ENCODE results near the gene SDSL.

SDSL gene

DNA sequence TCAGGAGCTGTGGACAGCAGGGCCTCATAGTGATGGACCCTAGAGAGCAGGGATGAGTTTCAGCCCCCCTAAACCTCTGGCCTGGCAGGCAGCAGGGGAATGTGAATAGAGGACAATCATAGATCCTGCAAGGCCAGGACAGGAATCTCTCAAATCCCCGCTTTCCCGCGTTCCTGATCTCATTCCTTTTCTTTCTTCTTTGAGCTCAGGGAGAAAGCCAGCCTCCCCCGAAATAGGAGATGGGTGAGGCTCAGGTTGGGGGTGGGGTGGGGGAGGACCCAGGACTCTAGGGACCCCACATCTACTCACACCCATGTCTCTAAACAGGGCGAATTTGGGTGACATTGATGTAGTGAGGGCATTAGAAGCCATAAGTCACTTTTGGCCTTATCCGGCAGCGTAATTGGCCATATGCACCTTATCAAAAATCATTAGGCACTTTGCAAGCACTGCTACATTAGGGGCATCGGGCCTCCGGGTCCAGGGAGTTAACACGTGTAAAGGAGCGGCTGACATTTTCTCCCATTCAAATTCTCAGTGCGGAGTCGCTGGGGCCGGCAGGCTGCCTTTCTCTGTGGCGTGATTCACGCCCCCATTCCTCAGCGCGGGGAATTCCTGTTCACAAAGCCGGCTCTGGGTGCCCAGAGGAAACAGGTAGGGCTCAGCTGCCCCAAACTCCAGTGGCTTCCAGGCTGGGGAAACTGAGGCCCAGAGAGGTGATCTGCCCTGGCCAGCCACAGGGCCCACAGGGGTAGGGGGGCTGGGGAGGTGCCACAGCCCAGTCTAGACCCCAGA, 48.0 kb downstream of the SDSL start:
- no peak for DNase-seq

DNA sequence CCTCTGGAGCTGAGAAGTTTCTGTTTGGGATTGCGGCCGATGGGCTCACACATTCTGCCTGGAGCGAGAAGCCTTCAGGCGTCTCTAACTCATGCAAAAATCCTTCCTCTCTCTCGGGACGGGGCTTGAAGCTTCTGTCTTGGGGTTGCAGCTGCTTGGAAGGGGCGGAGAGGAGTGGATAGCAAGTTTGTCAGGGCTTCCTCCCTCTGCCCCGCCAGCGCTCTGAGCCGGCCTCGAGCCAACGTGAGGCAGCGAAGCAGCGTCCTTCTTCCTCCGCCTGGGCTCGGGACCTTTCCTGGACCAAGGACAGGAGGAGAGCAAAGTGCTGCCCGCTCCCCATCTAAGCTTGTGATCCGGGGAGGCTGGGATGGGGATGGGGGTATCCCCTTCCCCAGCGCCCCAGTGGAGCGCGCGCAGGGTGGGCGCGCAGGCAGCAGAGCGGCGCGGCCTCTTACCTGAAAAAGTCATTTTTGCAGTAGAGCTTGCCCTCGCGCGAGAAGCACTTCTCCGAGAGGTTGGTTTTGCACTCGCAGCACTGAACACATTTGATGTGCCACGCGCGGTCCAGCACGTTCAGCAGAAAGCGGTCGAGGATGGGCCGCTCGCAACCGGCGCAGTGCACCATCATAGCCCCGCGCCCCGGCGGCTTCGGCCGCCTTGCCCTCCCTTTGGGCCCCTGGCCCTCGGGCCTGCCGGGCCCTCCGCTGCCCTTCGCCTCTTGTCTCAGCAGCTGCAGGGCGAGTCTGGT, 48.9 kb downstream of the SDSL start:
- no peak for DNase-seq

DNA sequence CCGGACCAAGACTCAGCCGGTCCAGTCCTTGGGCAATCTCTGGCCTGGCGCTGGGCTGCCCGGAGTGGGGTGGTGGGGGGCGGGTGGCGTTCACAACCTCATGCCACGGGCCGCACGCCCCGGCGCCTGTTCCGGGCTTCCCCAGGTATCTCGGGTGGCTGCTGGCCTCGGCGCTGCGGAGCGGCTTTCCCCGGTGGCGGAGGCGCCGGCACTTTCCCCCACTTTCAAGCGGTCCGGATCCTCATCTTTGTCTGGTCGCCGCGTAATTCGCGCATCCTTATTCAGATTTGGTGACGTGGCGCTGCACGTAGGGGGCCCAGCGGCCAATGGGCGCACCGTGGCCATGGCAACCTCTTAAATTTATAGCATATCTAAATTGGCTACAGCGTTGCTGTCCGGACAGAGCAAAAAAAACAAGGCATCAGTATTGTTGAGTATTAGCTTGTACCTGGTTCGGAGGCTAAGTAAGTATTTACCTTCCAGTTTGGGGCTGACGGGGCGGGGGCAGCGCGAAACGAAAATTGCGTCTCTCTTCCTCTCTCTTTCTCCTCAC, 49.5 kb downstream of the SDSL start, which contains the start of gene LHX5:
Gene LHX5 (minus strand): TSS at position 253 of the 553 bp plus-strand sequence. CDS start 373 bp downstream, outside the sequence.
- DNase-seq, result no peak

DNA sequence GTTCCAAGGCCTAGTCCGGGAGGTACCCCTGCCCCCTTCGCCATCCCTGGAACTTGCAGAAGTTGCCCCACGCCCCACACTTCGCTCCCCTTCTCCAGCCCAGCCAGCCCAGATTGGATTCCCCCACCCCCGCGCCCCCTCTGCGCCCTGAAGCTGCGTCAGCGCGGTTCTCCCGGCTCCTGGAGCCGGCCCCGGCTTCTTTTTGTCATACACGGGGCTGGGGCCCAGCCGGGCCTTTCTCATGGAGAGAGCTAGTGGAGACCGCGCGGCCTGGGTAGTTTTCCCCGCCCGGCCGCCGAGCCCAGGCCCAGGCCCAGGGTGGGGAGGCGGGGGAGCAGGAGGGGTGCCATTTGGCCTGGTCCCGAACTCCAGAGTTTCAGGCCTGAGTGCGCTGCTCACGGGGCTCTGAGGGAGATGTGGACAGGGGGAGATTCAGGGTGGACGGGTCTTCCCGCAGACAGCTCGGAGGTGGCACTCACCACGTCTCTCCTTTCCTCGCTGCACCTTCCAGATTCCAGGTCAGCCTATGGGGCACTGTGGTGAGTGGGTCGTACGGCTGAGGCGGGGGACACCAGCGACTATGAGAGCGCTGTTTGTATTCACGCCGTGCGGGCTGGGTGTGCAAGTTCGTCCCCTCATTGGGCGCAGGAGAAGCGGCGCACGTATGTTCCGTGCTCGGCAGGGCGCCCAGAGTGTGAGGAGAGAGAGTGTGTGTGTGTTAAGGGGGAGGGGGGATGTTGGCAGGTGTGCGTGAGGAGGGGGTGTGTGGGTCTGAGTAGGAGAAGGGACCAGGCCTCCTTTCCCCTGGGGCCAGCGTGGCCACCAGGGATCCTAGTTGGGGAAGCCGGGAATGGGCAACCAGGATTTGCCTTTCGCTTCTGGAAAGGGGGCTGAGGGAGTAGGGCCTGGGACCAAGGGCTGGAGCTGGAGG, 50.3 kb downstream of the SDSL start:
- no peak for DNase-seq

DNA sequence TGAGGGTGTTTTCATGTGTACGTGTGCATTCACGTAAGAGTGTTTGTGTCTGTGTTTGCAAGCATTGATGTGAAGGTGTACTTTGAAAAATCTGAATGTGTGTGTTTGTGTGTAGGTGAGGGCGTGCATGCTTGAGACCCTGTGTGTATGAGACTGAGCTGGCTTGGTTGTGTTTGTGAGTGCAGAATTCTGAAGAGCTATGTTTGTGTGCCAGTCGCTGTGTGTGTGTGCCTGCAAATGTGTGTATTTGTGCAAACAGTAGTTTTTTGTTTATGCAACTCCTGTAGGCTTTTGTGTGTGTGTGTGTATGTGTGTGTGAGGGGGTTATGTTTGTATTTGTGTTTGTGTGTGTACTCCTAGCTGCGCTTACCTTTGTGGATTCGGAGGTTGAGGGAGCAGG, 51.2 kb downstream of the SDSL start:
- no peak for DNase-seq

DNA sequence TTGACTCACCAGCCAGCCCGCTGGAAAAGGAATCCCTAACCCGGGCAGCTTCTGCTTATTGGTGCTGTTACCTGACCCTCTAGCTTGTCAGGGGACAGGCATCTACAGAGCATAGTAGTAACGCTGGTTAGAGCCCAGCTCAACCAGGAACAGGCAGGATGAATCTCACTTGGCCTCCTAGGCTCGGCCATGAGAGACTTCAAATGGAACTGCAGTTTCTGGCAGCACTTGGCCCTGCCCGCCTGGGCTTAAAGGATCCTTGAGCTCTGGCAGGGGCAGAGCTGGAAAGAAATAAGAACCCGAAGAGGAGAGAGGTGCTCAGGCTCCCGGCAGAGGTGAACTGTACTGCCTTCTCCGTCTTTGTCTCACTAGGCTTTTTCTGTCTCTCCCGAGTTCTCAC, 51.8 kb downstream of the SDSL start:
- no peak for DNase-seq

DNA sequence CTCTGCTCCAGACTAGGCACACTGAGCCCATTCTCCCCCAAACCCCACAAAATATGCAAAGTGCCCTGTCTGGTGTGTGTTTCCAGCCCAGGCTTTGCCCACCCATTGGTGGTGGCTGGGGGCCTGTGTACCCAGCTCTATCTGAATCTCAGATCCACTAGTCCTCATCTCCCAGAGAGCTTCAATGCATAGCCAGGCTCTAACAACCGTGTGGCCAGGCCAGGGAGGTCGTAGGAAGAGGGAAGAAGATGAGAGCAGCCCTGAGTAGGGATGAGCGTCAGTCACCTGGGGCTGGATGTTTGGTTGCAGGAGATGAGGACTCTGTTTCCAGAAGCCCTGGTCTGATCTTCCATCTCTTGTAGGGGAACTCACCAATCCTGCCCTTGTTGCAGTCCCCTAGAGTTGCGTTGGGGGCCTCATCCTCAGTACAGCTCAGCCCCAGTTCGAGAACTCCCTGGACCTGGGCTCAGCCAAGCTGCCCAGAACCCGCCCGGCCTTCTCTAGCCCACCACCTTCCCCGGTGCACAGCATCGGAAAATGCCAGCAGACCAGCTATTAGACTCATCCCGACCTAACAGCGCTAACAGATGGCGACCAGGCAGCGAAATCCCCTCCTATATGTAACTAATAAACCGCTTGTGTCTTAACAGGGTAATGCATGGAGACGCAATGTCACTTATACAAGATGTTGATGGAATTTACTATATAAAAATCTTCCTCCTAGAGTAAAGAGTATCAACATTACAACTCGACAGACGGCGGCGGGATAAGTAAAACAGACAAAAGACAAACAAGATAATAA, 52.7 kb downstream of the SDSL start:
- DNase-seq, result no peak

DNA sequence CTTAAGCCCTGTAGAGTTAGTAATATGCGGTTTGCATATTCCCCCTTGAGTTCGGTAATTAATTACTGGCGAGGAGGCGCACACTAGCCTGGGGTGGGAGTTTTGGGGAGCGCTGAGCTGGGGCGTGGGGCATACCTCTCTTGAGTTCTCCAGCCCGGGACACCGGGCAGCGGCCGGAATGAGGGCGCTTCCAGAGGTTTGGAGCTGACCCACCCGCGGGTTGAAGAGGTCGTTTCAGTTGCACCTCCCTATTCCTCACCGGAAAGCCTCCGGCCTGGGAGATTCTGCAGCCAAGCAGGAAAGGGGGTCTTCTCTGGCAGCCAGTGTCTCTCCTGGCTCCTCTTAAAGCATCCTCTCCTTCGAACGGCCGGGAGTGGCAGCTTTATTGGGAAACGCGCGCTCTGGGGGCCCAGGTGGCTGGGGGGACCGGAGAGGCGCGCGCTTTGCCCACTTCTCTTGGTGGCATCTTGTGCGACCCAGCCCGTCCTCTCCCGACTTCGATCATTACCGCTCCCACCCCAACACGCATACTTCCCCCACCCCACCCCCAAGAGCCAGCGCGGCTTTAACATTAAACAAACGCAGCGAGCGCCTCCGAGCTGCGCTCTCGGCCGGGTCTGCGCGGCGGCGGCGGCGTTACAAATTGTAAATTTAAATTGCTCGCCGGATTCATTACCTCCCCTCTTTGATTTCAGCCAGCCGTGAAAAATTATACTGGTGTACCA, 53.4 kb downstream of the SDSL start:
- no peak for DNase-seq

DNA sequence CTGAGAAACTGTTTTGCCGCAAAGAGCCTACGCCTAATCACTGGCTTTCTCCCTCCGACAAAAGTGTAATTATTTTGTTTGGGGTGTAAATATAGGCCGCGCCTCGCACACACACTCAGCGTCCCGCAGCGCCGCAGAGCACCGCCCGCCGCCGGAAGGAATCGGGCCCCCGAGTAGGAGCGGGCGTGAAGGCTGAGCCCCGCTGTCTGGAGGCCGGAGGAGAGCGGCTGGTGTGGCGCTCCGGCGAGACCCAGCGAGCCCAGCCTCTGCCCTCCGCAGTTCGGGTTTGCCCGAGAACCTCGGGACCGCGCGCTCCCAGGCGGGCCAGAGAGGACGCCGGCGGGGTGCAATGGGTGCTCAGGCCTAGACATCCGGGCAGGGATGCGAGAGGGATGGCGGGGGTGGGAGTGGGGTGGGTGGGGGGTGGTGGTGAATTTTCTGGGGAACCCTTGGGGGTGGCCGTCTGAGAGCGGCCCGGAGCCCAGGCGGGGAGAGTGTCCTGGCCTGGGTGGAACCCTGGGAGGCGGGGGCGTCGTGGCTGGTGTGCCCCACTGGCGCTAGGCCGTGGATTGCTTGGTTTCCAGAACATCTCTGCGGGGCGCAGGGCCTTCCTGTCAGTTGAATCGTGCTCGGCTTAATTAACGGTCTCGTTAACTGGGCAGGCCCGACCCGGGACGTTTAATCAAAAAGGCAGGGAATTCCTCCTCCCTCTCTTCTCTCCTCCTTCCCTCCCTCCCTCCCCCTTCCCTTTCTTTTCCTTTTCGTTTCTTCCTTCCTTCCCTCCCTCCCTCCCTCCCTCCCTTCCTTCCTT, 54.2 kb downstream of the SDSL start:
- no peak for DNase-seq

DNA sequence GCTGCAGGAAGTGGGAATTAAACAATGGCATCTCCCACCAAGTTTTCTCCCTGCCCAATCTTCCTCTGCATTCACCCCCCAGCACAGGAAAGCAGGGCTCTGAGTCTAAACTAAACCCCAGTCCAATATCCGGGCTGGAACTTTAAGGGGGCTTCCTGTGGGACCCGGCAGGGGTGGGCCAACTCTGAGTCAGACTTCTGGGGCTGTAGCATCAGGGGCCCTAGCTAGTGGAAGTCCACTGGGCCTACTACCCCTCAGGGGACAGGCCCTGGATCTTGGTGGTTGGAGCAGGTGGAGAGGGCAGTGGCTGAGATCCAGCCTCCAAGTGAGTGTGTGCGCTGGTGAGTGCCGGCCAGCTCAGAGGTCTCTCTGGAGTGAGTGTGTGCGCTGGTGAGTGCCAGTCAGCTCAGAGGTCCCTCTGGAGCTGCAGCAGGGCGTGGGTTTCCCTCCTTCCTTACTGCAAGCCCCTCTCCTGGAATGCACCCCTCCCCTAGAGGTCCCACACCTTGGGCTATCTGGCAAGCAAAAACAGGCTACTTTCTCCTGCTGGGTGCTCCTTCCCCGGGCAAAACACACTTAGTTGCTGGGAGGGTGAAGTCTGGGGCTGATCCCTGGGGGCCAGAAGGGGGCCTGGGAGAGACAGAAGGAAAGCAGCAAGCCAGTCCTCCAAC, 55.1 kb downstream of the SDSL start:
- no peak for DNase-seq

DNA sequence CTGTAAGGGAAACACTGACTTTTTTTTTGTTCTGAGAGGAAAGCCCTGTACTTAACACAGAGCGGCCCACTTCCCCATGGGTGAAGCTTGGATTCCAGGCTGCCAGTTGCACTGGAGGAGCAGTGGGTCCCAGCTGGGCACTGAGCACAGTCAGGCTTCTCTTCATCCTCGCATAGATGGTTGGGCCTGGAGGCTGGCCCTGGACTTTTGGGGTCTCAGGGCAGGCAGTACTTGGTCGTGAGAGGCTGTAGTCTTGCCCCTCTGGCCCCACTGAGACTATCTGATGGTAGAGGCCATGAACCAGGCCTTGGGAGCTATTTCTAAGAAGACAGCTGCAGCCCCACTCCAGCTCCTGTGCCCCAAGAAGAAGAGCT, 55.6 kb downstream of the SDSL start:
- no peak for DNase-seq

DNA sequence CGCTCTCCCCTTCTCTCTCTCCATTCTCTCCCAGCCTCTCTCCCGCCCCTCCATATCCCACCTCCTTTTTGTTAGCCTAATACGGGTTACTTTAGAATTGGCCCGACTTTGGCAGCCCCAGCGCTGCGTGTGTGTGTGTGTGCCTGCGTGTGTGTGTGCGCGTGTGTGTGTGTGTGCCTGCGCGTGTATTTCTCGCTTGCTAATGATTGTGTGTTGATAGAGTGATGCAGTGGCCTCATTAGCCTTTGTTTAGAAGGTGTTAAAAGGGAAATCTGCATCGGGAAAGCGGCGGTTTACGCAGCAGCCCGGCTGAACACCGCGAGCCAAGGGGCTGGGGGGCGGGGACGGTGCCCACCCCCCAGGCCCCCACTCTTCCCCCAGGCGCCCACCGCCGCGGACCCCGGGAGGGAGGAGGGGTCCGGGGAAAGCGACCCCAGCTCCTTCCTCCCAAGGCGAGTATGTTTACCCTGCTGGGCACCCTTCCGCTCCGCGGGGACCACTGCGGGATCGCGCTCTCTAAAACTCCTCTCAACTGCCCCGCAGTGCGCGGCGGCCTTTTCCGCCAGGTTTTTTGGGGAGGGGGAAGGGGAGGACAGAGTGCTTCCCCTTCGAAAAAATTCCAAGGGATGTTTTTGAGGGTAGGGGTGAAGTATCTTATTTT, 56.3 kb downstream of the SDSL start:
- DNase-seq, result no peak

DNA sequence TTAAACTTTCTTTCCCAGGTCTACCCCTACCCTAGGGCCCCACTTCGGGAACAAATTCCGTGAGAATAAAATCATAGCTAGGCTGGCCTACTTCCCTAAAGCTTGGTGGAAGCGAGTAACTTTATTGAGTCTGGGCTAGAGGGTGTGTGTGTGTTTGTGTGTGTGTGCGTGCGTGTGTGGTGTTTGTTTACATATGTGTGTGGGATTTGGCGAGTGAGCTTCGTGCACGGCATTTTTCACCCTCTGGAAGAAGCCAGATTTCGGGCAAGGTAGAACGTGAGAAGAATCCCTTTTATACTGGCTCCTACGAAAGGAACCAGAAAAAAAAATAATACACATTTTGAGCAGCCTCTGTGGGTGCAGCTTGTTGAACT, 57.0 kb downstream of the SDSL start:
- DNase-seq, result no peak

DNA sequence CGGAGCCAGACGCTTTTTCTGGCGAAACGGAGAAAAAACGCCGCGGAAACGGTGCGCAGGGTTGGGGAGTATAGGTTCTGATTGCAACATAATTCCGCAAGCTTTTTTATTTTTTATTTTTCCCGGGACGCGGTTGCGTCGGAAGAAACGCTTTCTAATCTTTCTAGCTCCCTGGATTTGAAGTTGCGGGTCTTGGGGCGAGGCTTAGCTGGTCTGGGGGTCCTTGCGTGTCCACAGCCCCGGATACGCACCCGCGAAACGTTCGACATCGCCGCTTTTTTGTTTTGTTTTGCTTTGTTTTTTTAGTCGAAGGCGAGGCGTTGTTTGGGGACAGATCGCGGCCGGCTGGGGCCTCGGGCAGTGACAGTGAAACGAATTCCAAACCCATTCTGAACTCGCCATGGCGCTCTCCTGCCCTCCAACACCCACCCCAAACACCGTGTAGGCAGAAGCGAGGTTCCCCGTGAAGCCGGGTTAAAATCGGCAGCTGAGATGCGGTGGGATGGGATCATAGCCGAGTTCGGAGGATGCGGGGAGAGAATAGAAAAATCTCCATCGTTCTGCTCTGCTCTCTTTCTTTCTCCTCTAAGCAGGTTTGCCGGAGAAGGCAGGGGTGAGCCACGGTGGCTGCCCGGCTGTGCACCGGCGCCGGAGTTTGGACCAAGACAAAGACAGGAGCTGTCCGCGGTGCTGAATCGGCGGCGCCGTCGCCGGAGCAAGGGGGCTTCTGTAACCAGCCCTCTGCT, 57.6 kb downstream of the SDSL start:
- DNase-seq, result no peak

DNA sequence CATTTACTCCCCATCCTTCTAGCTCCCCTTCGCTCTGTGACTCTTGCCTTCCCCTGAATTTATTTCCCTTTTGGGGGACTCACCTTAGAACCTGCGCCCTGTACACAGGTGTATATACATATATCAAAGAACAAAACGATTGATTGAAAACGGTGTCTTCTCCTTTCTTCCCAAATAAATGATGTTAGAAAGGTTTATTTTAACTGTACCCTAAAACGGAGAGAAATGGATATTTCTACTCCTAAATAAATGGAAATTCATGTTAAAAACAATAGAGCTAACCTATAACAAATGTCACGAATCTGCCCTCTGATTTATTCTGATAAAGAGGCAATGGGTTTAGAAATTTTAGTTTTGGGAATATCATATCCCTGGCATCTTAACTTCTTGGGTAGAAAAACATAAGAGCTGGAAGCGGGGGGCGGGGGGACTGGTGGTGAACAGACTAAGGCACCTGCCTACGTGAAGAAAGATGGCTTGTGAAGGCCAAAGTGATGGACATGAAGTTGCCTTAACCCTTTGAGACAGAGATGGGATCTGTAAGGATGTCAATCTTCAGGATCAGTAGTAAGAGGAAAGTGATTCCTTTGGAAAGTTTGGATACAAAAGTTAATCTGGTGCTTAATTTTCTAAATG, 58.3 kb downstream of the SDSL start:
- no peak for DNase-seq

DNA sequence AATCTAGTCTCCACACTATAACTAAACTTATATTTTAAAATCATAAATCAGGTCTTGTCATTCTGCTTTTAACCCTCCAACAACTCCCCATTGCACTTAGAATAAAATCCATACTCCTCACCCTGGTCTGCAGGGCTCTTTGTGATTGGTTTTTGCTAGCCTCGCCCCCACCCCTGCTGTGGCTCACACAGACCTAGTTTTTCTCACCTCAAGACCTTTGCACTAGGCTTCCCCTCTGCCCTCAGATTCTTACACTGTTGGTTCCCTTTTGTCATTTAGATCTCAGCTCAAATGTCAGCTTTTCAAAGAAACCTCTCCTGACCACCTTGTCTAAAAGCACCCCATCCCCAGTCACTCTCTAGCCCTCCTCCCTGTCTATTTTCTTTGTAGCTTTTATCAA, 60.2 kb downstream of the SDSL start:
- DNase-seq, result no peak

DNA sequence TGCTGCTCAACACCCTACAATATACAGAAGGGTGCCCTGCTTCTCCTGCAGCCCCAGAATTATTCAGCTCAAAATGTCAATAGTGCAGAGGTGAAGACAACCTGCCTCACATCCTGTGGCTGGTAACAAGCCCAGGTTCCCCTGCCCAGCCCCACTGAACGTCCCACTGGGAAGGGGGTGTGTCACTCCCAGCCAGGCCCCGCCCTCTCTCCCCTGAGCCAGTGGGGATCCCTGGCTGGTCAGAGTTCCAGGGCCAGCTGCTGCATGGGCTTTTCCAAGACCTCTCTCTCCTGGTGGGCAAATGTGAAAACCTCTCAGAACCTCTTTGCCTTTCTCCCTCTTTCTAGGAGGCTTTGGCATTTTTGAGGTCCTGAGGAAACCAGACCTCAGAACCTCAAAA, 63.1 kb downstream of the SDSL start:
- DNase-seq, result no peak

DNA sequence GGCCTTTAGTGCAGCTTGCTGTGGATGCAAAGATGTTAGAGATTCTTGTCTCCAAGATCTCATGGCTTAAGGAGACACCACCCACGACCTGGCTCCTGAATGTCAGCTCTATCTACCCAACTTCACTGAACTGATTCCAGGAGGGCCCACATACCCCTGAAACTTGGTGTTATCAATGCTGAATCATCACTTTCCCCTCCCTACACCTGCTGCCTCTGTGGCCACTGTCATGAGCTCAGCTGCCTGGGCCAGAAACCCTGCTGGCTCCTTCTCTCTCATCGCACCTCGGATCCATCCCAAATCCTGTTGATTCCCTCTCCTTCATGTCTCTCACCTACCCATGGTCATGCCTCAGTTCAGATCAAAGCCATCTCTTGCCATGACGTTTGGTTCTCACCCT, 64.5 kb downstream of the SDSL start:
- DNase-seq, result no peak

Measured in NCI-H226 (cell line).